ENCODE results near the gene THUMPD3. TPM values are rescaled to one million over a fixed set of nuclear protein-coding genes. Genes with fewer than 3 reads are reported as not detected.

THUMPD3 gene
- polyA plus RNA-seq, 10 donors = 27.9 to 43.6 (median 34.7) TPM

DNA sequence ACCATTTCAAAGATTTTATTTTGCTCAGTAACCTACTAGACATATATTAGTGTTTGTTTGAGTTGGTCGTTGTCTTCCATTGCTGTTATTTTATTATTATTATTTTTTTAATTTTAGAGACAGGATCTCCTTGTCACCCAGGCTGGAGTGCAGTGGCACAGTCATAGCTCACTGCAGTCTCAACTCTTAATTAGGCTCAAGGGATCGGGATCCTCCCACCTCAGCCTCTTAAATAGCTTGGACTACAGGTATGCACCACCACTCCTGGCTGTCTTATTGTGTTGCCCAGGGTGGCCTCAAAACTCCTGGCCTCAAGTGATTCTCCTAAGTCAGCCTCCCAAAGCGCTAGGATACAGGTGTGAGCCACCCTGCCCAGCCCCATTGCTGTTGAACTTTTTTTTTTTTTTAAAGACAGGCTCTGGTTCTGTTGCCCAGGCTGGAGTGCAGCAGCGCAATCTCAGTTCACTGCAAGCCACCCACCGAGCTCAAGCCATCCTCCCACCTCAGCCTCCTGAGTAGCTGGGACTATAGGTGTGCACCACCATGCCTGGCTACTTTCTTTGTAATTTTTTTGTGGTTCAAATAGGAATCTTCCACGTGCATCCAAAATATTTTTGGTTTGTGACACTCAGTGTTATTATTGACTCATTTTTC, 52.8 kb downstream of the THUMPD3 start:
- DNase-seq = no peak

DNA sequence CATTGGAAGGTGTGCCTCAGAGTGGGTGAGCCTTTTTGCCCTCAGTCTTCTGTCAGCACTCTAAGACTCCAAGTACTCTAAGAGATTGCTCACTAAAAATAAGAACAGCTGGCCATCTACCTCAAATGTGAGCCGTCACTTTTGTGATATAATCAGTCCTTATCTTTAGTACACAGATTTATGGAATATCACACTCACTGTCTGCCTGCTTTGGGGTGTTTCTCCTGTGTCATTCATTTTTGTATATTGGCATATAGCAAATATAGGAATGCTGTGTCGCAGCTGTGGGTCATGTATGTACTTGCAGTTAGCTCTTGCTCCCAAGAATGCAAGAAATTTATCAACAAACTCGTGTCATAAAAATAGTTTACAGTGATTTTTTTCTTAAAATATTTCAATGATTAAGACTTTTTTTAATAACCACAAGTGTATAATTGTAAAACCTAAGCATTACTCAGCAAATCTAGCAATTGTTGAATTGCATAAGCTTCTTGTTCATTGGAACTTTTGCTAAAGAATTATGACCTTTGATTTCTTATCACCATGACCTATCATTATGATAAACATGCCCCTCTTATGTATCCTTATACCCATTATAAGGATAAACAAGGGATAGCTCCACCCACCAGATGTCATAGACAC, 53.4 kb downstream of the THUMPD3 start:
- DNase-seq = no peak

DNA sequence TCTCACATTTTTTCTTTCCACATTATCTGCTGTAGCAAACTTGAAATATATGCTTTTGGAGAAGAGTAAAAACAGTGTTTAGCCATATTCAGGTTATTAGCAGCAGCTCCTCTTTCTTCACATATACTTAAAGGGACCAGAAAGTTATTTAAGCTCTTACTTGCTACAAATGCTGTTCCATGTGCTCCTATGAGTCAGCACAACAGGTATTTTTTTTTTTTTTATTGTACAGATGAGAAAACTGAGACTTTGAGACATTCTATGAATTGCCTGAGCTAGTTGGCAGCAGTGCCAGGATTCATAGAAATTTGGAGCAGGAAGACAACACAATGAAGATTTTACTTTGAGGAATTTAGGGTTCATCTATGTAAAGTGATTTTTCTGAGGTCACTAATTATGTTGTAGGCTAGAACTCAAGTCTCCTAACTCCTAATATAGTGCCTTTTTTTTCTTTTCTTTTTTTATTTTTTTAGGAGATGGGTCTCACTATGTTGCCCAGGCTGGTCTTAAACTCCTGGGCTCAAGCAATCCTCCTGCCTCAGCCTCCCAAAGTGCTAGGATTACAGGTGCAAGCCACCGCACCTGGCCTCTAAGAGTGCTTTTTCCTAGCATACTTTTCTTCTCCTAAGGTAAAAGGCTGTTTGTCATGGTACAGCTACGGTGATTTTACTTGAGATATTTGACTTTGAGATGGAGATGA, 58.1 kb downstream of the THUMPD3 start:
- DNase-seq = no peak

DNA sequence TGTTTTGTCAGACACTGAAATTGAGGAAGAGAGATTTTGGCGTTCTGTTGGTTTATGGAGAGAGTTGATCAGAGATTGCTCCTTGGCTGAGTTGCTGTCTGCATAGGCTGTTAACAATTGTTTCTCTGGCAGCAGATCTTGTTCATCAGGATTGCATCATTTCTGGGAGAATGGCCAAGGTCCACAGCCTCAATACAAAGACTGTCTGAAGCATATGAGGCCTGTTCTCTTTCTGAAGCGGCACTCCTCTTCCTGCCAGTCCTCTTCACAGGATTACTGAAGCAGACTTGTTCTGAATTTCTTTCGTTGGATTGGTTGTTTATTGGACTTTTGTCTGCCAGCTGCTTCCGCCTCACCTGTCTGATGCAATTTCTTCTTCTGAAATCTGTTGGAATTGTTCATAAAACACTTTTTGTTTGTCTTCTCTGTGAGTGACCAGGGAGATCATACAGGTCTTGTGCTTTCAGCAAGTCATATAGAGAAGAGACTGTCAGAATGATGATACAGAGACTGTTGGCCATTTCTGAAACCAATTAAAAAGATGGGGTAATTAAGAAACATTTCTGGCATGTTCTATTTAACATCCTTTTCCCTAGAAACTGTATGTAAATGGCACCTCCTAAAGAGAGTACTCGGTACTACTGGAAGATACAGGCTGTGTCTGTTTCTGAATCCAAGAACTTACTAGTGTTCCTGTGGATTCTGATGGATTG, 60.0 kb downstream of the THUMPD3 start:
- DNase-seq = peak; percentile 98

DNA sequence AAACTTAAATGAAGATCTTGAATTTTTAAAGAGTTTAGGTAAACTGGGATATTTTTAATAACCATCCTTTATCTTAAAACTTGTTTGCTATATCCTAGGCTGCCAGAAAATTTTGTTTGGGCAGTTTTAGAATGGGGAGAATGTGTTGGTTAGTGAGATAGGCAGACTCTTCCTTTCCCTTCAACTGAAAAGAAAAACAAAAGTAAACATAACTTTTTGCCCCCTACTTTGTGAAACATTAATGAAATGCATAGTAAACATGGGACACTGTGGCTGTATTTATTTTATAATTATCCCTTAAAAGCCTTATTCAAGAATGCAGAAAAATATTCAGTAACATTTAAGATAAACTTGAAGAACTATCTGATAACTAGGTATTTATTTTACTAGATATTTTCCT, 65.6 kb downstream of the THUMPD3 start:
- no peak for DNase-seq

DNA sequence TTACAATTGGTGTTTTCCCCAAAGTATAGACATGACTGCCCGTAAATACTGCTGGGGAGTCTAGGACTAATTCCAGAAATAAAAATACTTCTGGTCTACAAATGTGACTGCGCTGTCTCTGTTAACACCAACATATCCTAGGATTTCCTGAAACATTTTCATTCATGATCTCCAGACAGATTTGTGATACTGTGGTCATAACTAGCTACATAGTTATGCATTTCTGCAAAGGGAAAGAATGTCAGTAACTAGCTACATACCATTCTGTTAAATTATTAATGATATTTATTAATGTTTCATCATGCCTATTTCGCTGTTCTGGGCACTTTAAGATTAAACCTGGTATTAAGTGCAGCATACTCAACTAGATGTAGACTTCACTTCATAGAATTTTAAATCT, 67.9 kb downstream of the THUMPD3 start:
- no peak for DNase-seq

DNA sequence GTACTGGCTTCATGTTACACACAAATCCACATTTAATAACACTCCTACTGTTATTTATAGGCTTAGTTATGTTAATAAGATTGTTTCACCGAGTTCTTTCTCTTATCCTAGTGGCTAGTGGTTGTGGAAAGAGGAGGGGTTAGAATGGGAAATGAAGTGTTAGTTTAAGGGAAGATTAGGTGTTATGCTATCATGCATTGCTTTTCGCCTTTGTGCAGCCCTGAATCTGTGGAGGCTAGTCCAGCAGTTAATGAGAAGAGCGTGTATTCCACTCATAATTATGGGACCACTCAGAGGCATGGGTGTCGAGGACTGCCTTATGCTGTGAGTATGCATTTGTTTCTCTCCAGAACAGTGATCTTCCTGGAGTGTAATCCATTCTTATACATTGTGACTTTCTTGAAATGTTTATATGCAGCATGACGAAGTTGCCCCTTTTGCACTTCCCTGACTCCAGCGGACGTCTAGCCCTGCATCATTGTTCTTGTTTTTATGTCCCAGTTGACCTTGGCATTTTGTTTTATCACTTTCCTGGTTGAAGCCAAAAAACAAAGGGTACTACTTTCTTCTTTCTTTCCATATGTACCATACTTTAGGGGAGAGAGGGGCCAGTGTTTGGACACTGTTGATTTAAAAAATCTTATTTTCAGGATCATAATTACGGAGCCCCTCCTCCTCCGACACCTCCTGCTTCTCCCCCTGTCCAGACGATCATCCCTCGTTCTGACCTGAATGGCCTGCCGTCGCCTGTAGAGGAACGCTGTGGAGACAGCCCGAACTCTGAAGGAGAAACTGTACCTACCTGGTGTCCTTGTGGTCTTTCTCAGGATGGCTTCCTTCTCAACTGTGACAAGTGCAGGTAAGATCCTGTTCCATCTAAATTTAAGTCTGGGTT, 71.0 kb downstream of the THUMPD3 start:
- no peak for DNase-seq

DNA sequence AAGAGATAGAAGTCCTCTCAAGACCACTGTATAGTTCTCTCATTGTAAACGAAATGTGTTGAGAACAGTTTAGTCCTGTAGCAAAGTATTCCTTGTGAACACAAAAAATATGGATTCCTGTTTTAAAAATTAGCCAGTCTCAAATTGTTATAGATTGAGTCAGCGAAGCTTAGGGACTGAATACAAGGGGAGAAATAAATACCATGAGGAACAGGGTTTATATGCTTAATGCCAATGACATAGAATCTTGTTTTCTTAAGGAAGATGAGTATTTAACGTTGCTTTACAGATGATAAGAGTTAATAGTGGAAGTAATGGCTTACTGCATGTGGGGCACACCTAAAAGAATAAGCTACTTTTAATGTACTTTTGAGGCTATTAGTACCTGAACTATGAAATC, 72.5 kb downstream of the THUMPD3 start:
- DNase-seq = no peak

Other genes starting within 250 kb of the THUMPD3 start
- gene SRGAP3, start 113.4 kb upstream of the THUMPD3 start, polyA plus RNA-seq (ENCODE audit: insufficient read length in 10 of 10) = 10 to 100 TPM; 15.9 to 27.4 (median 20.7) TPM
- 100 to 1,000 TPM in 4 of 10 donors, 10 to 100 TPM in 6; 78.5 to 150 (median 98.1) TPM for gene SETD5, start 34.6 kb downstream of the THUMPD3 start, polyA plus RNA-seq (ENCODE audit: insufficient read length in 10 of 10)
- gene LHFPL4, start 190.8 kb downstream of the THUMPD3 start, polyA plus RNA-seq (ENCODE audit: insufficient read length in 10 of 10) = under 1 TPM in 6 of 10 donors, not detected in 4; 0.03 to 0.08 (median 0.05) TPM

Measured in muscle of back (tissue), 11 donors.